Parietal lobe (tissue), 2 donors: ENCODE results near the gene DHDH. TPM values are rescaled to one million over a fixed set of nuclear protein-coding genes. Genes with fewer than 3 reads are reported as not detected.

Experiments
- small RNA-seq: library from RNA; depleted of rRNA; stranded (forward); fragments of <200 nt; gene quantifications from one replicate; pipeline ENCODE3, GENCODE V24; 2014; ENCODE audit warnings: low replicate concordance
- total RNA-seq: library from RNA; depleted of rRNA; stranded (reverse); fragments of >200 nt; gene quantifications from one replicate; pipeline ENCODE4 v1.2.3, GENCODE V29; 2014

Gene DHDH
- total RNA-seq: not detected

DNA sequence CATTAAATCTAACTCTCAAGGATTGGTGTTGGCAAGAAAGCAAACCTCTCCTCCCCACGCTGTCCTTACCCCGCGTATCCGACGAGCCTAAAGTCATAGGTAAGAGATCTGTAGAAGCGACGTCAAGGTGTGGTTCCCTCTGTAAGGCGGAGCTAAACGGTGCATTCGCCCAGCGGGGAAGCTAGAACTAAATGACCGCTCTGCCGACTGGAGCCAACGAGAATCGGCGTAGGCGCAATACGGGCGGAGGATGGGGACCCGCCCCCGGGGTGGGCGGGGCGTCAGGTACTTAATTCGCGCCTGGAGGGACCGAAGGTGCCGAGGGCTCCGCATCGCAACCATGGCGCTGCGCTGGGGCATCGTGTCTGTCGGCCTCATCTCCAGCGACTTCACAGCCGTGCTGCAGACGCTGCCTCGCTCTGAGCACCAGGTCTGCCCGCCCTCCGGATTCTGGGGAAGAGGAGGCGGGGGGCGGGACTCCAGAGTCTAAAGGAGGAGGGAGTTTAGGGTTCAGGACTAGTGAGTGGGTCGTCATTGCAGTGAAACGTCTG, at the start of gene DHDH:
Gene DHDH (plus strand): TSS at position 318 of the 551 bp plus-strand sequence. CDS start 23 bp downstream, at position 341.

DNA sequence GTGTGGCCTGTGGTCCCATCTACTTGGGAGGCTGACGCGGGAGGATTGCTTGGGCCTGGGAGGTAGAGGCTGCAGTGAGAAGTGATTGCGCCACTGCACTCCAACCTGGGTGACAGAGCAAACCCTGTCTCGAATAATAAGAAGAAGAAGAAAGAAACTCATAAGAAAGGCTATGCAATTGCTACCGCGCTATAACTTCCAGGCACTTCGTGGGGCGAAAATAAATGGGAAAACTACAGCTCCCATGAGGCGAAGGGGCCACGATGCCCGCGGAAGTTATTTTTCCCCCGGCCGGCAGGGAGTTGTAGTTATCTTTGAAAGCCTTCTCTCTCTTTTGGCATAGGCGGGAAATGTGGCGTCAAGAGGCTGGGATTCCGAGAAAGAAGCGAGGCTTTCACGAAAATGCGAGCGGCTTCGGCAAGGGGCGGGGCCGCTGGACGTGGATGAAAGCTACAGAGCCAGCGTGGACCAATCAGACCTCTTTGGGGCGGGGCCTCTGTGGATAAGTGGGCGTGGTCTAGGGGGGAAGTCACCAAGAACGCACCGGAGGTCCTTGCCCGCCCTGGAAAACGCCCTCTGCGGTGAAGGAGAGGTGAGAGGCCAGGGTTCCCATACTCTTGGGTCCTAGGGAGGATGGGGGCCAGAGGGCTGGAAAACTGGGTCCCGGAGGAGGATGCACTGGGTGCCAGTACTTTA, 33.6 kb upstream of the DHDH start, which contains the start of gene NUCB1:
Gene NUCB1 (plus strand): TSS at position 532 of the 696 bp plus-strand sequence. CDS start 485 bp downstream, outside the sequence.

DNA sequence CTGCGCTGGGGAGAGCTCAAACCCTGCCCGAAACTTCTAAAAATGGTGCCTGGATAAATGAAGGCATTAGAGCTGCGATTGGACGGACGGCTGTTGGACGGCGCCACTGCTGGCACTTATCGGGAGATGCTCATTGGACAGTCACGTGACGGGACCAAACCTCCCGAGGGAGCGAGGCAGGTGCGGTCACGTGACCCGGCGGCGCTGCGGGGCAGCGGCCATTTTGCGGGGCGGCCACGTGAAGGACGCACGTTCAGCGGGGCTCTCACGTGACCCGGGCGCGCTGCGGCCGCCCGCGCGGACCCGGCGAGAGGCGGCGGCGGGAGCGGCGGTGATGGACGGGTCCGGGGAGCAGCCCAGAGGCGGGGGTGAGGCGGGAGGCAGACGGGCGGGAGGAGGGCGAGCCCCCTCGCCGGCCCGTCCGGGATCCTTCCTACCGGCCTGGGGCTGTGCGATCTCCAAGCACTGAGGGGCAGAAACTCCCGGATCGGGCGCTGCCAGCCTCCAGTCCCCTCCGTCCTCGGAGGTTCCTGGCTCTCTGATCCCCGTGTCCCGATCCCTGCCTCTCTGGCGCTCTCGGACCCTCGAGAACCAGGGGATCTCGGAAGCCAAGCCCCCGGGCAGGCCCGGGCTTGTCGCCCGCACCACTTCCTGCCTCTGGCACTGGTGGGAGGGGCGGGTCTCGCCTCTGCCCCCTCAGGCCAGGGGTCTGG, 21.3 kb downstream of the DHDH start, which contains the start of gene BAX:
Gene BAX (plus strand): TSS at position 281 of the 713 bp plus-strand sequence. CDS start 54 bp downstream, at position 335.

DNA sequence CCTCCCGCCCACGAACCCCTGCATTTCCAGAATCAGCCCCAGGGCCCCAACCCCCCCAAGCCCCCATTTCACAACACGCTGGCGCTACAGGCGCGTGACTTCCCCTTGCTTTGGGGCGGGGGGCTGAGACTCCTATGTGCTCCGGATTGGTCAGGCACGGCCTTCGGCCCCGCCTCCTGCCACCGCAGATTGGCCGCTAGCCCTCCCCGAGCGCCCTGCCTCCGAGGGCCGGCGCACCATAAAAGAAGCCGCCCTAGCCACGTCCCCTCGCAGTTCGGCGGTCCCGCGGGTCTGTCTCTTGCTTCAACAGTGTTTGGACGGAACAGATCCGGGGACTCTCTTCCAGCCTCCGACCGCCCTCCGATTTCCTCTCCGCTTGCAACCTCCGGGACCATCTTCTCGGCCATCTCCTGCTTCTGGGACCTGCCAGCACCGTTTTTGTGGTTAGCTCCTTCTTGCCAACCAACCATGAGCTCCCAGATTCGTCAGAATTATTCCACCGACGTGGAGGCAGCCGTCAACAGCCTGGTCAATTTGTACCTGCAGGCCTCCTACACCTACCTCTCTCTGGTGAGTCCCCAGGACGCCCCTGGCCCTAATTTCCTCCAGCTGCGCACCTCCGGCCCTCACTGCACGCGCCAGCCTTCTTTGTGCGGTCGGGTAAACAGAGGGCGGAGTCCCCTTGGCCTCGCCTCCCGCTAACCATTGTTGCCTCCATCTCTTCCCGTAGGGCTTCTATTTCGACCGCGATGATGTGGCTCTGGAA, 31.7 kb downstream of the DHDH start, which contains the start of gene FTL:
Gene FTL (plus strand): TSS at position 270 of the 766 bp plus-strand sequence. CDS start 199 bp downstream, at position 469.

DNA sequence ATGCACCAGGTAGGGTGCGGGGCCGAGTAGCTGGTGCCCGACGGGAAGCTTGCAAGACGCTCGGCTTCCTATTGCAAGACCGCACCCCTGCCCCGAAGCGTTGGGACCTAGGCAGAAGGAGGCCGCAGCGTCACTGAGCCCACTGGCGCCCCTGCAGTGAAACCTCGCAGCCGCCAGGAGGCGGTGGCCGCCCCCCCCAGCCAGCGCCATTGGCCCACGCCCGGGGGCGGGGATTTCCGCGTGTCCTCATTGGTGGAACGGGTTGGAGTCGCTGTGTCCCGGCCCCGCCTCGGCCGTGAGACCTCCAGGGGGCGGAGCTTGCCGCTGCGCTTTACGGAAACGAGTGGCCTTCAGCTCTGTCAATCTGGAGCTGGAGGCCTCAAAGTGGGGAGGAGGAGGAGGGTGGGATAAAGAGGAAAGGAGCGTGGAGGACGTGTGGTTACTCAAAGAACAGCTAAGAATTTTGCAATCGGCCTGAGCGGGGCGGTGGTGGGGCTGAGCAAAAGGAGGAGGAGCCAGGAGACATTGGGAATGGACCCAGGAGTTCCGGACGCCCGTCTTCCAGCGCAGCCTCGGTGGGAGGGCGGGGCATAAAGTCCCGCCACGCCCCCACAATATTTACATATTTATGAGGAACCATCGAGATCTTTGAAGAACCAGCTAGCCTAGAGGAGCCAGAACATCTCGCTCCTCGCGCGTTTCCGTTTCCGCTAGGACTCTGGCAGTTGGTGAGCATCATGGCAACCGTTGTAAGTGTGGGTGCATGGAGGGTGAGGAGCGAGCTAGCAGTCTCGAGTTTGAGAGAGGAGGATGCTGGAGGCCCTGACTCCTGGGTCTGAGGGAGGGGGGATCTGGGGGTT, 59.9 kb downstream of the DHDH start, which contains the start of the genes GYS1 and RUVBL2:
Gene GYS1 (minus strand): TSS at position 135 of the 860 bp plus-strand sequence. CDS start 197 bp downstream, outside the sequence.
Gene RUVBL2 (plus strand): TSS at position 713 of the 860 bp plus-strand sequence. CDS start 25 bp downstream, at position 738.

Small RNA genes lying within 50 kb of the gene (small RNA-seq; reads per million reads assigned to genes)
- not detected for gene AC026803.1

Other genes starting within 250 kb of the DHDH start
- not detected for gene FUT2, start 237.7 kb upstream of the DHDH start, total RNA-seq
- 1.3 TPM for gene MAMSTR, start 214.0 kb upstream of the DHDH start, total RNA-seq
- gene RASIP1, start 193.1 kb upstream of the DHDH start, total RNA-seq: 7.5 TPM
- gene IZUMO1, start 186.8 kb upstream of the DHDH start, total RNA-seq: not detected
- gene FUT1, start 181.1 kb upstream of the DHDH start, total RNA-seq: 0.31 TPM
- not detected for gene FGF21, start 178.2 kb upstream of the DHDH start, total RNA-seq
- 14.4 TPM for gene BCAT2, start 122.7 kb upstream of the DHDH start, total RNA-seq
- gene HSD17B14, start 97.2 kb upstream of the DHDH start, total RNA-seq: 1.3 TPM
- gene PLEKHA4, start 65.1 kb upstream of the DHDH start, total RNA-seq: not detected
- 31.6 TPM for gene PPP1R15A, start 61.3 kb upstream of the DHDH start, total RNA-seq
- gene TULP2, start 35.0 kb upstream of the DHDH start, total RNA-seq: not detected
- gene NUCB1, start 33.4 kb upstream of the DHDH start, total RNA-seq: 46.6 TPM
- 7.8 TPM for gene BAX, start 21.2 kb downstream of the DHDH start, total RNA-seq
- gene FTL, start 31.6 kb downstream of the DHDH start, total RNA-seq: 551 TPM
- 27.5 TPM for gene GYS1, start 59.6 kb downstream of the DHDH start, total RNA-seq
- 92.6 TPM for gene RUVBL2, start 60.2 kb downstream of the DHDH start, total RNA-seq
- gene LHB, start 83.4 kb downstream of the DHDH start, total RNA-seq: not detected
- gene CGB3, start 90.6 kb downstream of the DHDH start, total RNA-seq: not detected
- not detected for gene CGB2, start 98.2 kb downstream of the DHDH start, total RNA-seq
- gene CGB1, start 103.2 kb downstream of the DHDH start, total RNA-seq: not detected
- gene CGB5, start 110.1 kb downstream of the DHDH start, total RNA-seq: not detected
- gene CGB8, start 115.4 kb downstream of the DHDH start, total RNA-seq: not detected
- not detected for gene CGB7, start 124.0 kb downstream of the DHDH start, total RNA-seq
- gene NTF4, start 131.1 kb downstream of the DHDH start, total RNA-seq: not detected
- not detected for gene KCNA7, start 139.0 kb downstream of the DHDH start, total RNA-seq
- gene SNRNP70, start 151.8 kb downstream of the DHDH start, total RNA-seq: 278 TPM
- 21.6 TPM for gene LIN7B, start 180.7 kb downstream of the DHDH start, total RNA-seq
- gene C19orf73, start 185.4 kb downstream of the DHDH start, total RNA-seq: not detected
- 37.6 TPM for gene PPFIA3, start 185.8 kb downstream of the DHDH start, total RNA-seq
- 0.31 TPM for gene HRC, start 221.7 kb downstream of the DHDH start, total RNA-seq
- gene TRPM4, start 224.1 kb downstream of the DHDH start, total RNA-seq: 6.6 TPM